Activated CD8-positive, alpha-beta memory T cell treated with anti-CD3 and anti-CD28 coated beads, Interleukin-2, amount 50 U/mL, for 48 hours (primary cell): ENCODE measurements around the gene CDH24.

Source experiments
- DNase-seq: peaks from one replicate; pipeline ENCODE4 v3.0.0-alpha.2; 2020

CDH24 gene, protein sequence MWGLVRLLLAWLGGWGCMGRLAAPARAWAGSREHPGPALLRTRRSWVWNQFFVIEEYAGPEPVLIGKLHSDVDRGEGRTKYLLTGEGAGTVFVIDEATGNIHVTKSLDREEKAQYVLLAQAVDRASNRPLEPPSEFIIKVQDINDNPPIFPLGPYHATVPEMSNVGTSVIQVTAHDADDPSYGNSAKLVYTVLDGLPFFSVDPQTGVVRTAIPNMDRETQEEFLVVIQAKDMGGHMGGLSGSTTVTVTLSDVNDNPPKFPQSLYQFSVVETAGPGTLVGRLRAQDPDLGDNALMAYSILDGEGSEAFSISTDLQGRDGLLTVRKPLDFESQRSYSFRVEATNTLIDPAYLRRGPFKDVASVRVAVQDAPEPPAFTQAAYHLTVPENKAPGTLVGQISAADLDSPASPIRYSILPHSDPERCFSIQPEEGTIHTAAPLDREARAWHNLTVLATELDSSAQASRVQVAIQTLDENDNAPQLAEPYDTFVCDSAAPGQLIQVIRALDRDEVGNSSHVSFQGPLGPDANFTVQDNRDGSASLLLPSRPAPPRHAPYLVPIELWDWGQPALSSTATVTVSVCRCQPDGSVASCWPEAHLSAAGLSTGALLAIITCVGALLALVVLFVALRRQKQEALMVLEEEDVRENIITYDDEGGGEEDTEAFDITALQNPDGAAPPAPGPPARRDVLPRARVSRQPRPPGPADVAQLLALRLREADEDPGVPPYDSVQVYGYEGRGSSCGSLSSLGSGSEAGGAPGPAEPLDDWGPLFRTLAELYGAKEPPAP

GRCh38 chr14:23056956-23057756 lies at the start of gene CDH24:
CDH24 (minus strand) TSS chr14:23057520; CDS start chr14:23055733, 1,787 bp downstream.
- DNase-seq: peak; percentile 81

DNA sequence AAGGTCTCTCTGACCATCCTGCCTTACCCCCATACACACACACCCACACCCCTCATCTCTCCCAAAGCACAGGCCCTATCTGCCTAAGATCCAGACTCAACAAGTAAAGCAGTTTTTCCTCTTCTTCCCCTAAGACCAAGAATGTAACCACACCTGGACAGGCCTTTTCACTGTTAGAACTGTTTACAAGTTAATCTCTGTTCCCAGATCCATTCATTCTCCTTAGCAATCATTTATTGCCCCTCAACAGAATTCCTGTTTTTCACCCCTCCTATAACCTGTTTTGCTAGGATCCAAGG lies 49.4 kb upstream of the CDH24 start:
- DNase-seq: no peak

GRCh38 chr14:23105348-23105824 lies 48.1 kb upstream of the CDH24 start:
- DNase-seq: no peak

GRCh38 chr14:23104591-23105347 lies 47.4 kb upstream of the CDH24 start, which contains the start of gene CIROP:
CIROP (minus strand) TSS chr14:23104989; CDS start chr14:23104920, 69 bp downstream.
- DNase-seq: no peak

DNA sequence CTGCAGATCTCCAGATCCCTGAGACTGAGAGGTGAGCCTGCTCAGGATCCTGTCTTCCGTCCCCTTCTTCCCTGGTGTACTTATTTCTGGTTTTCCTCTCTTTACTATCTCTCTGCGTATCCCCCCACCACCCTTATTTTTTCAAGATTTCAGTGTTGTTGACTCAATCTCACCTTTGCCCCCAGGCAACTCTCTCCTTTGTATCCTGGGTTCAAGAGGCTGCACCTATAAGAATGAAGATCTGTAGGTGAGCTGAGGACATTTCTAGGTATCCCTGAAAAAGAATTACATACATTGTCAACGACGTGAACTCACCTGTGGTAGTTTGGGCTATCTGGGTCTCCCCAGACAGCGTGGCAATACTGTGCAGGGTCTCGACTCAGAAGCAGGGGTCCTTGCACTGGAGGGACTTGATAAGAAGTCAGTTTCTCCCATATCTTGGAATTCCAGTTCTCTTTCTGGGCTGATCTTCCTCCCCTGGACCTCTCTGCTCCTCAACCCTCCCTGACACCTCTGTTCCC lies 46.8 kb upstream of the CDH24 start:
- DNase-seq: no peak

- DNase-seq: no peak
Measured at GRCh38 chr14:23103581-23103980, 46.3 kb upstream of the CDH24 start.

DNA sequence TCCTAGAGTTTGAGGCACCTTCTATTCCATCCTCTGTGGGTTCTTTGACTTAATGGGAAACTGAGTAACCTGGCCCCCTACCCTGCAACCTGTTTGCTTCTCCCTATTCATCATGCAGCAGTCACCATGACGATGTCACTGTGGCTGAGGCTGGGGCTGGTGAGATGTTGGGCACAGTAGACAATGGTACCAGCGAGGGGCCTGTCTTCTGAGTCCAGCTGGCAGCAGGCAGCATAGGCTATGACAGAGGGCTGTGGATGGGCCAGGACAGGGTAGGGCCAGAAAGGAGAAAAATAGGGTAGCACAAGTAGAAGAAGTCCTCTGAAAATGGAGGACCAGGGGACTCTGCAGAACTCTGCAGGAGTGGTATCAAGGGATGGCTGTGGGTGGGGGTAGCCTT lies 45.5 kb upstream of the CDH24 start:
- DNase-seq: no peak

GRCh38 chr14:23101986-23102625 lies 44.8 kb upstream of the CDH24 start:
- DNase-seq: no peak

- DNase-seq: no peak
Measured at GRCh38 chr14:23101213-23101970, 44.1 kb upstream of the CDH24 start.

- no peak for DNase-seq
Measured at GRCh38 chr14:23099212-23099861, 42.0 kb upstream of the CDH24 start.

GRCh38 chr14:23097786-23098185 lies 40.5 kb upstream of the CDH24 start:
- peak; percentile 42 for DNase-seq

GRCh38 chr14:23095196-23096108 lies 38.1 kb upstream of the CDH24 start, which contains the start of gene C14orf119:
C14orf119 (plus strand) TSS chr14:23095505; CDS start chr14:23097659, 2,154 bp downstream.
- DNase-seq: no peak

- DNase-seq: peak; percentile 98
Measured at GRCh38 chr14:23094666-23095195, 37.4 kb upstream of the CDH24 start, which contains the start of gene ACIN1. ACIN1 (minus strand) TSS chr14:23095136; CDS start chr14:23095112, 24 bp downstream.

- DNase-seq: peak; percentile 42
Measured at GRCh38 chr14:23093991-23094665, 36.8 kb upstream of the CDH24 start.

DNA sequence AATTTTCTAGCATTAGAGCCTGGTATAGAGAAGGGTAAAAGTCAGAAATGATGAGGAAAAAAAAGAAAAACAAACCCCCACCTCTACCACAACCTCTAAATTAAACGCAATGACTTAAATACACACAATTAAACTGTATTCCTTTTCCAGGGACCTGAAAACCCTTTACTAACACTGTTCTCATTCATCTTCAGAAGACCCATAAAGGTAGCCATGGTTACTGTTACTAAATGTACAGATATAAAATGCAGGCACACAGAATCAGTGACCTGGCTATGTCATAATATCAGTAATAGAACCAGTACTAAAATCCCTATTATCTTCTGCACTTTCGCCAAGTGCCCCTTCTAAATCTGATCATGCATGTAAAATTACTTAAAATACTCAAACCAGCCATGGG lies 36.2 kb upstream of the CDH24 start:
- DNase-seq: no peak

DNA sequence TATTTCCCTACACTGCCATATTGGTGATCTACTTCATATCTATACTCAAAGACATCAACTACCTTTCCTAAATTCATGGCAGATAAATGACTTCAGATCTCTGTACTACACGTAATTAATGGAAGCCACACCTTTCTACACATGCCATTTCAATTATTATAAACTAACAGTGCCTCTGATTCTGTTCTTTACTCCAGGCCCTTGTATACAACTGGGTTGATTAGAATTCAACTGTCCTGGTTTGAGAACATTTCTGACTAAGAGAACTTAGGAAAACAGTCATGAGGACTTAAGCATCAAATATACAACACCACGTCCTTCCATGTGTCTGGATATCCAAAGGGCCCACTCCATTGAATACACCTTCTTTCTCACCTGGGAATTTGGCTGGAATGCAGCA lies 35.8 kb upstream of the CDH24 start:
- DNase-seq: no peak

- peak; percentile 28 for DNase-seq
Measured at GRCh38 chr14:23091294-23092225, 34.2 kb upstream of the CDH24 start.
